ENCODE data around the gene ASTN1. TPM values are rescaled to one million over a fixed set of nuclear protein-coding genes. Genes with fewer than 3 reads are reported as not detected.
A peak's percentile ranks its signal among the peaks of the same experiment; 100 is the strongest.

Gene ASTN1
- total RNA-seq, 2 experiments from 2014 or later: not detected

GRCh38 chr1:176905648-176906047 is 258.9 kb downstream of the ASTN1 start:
- intact Hi-C loops (cut with micrococcal nuclease): no loop called here
- DNase-seq: no peak
- ChIA-PET POLR2A (no interaction called here), CTCF (no interaction called here)
- Mint-ChIP-seq H3K27me3 (peaks cover 3% of the 10 kb centered on the region), H3K9me3 (no peaks in the 10 kb centered on the region), H3K4me3 (no peak overlapping the region), H3K27ac (no peak overlapping the region), H3K36me3 (no peaks in the 10 kb centered on the region), H3K4me1 (ENCODE audit: low read depth) (no peaks in the 10 kb centered on the region)

DNA sequence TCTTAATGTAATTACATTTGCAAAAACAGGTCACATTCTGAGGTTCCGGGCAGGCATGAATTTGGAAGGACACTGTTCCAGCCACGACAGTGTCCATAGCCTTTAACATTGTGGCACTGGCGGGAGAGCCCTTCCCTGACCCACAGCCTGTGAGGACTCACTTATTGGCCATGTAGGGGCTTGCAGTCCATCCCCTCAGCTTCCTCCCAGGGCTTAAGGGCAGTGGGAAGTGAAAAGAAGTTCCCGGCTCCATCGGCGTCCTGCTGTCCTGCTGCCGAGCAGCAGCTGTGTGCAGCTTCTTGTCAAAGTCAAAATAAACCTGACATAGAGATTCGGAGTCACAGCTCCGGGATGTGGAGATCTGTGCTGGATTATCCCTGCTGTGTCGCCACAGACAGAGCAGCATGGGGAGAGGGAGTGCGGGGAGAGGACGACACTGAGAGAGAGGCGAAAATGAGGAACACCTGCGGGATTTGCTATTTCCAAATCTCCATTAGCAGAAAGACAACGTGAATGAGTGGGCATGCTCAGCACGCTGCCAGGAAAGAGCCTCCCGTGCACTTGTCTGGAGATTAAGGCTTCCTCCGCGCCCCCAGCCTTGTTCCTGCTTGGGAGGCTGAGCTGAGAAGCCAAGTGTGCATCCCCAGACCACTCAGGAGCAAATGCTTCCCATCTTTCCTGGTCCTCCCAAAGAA is 260.3 kb downstream of the ASTN1 start:
- CTCF ChIA-PET: no interaction called here
- H3K36me3 Mint-ChIP-seq: no peaks in the 10 kb centered on the region

GRCh38 chr1:176903474-176903873 is 261.0 kb downstream of the ASTN1 start:
- Mint-ChIP-seq H3K4me3 (no peak overlapping the region), H3K4me1 (ENCODE audit: low read depth) (no peaks in the 10 kb centered on the region), H3K36me3 (no peaks in the 10 kb centered on the region), H3K27ac (no peak overlapping the region), H3K27me3 (peaks cover 3% of the 10 kb centered on the region), H3K9me3 (no peaks in the 10 kb centered on the region)
- intact Hi-C loops (cut with micrococcal nuclease): no loop called here
- ChIA-PET CTCF (no interaction called here), POLR2A (no interaction called here)
- DNase-seq: no peak

More for the DNA sequence above, 260.3 kb downstream of the ASTN1 start:
- intact Hi-C loops (cut with micrococcal nuclease): no loop called here
- no peak overlapping the region for H3K27ac Mint-ChIP-seq
- DNase-seq: no peak
- H3K9me3 Mint-ChIP-seq: no peaks in the 10 kb centered on the region
- no peak overlapping the region for H3K4me3 Mint-ChIP-seq
- no peaks in the 10 kb centered on the region for H3K4me1 Mint-ChIP-seq (ENCODE audit: low read depth)
- POLR2A ChIA-PET: no interaction called here
- peaks cover 3% of the 10 kb centered on the region for H3K27me3 Mint-ChIP-seq

DNA sequence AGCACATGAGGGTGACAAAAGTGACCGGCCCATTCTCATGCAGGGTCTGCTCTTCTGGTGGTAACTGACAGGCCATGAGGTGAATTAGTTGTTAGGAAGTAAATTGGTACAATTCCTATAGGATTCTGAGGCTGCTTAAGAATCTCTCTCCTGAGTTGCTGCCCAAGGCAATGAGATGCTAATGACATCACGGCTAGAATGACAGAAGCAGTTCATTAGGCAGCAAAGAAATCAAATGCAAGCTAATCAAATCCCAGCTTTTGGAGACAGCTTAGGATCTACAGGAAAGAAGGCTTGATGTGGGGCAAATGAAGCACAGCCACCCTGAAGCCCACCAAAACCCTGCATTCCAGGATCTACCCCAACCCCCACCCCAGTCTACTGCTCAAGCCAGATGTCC is 265.2 kb downstream of the ASTN1 start:
- DNase-seq: no peak
- H3K27me3 Mint-ChIP-seq: peaks cover 6% of the 10 kb centered on the region
- no peaks in the 10 kb centered on the region for H3K9me3 Mint-ChIP-seq
- peaks cover 3% of the 10 kb centered on the region for H3K4me1 Mint-ChIP-seq (ENCODE audit: low read depth)
- no peak overlapping the region for H3K4me3 Mint-ChIP-seq
- no peak overlapping the region for H3K27ac Mint-ChIP-seq
- ChIA-PET CTCF (interaction anchor here (1.6 to 1.8 kb wide), 2 partner anchors 13 kb away, joined by 7 to 12 read pairs; no protein-coding TSS in a partner anchor), POLR2A (no interaction called here)
- intact Hi-C loops (cut with micrococcal nuclease): loop anchor here (5.0 kb wide), 1 partner anchor 283 kb away; no protein-coding TSS in a partner anchor
- H3K36me3 Mint-ChIP-seq: no peaks in the 10 kb centered on the region

DNA sequence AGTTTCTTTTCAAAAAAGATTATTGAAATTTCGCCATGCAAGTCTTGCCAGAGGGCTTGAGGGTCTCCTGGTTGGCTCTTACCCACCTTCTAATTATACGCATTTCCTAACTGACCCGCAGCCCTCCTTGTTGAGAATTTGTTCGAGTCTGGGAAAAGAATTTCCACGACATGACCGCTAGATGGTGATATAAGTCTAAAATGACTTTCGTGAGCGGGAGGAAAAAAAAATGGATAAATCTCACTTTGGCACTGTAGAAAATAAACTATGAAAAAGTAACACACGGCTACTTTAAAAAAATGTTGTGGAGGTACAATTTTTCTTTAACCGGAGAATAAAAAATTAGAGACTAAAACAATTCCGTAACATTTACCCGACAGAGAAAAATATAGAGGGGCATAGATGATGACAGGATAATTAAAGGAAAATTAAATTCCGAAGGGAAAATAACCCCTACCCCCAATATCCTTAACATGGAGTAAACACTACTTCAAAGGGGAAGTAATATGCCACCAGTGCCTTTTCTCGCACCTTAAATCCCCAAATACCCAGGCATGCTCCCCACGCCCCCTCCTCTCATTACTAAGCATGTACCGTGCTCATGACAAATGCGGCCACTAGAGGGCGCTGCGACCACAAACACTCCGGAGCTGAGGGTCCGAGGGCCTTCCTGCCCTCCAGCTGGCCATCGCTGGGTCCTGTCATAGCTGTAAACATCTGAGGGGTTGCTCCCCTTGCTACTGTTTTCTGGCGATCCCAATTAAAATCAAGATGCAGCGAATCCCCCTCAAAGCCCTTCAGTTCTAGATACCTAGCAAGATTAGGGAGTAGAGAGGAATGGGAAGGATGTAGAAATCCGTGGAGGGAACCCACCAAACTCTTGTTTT is 266.9 kb downstream of the ASTN1 start:
- ChIA-PET CTCF (interaction anchor here (0.6 to 1.8 kb wide), 7 partner anchors 10 to 1604 kb away, joined by 3 to 12 read pairs (median 4); no protein-coding TSS in a partner anchor), POLR2A (no interaction called here)
- Mint-ChIP-seq H3K27me3 (peaks cover 5% of the 10 kb centered on the region), H3K9me3 (no peaks in the 10 kb centered on the region), H3K4me1 (ENCODE audit: low read depth) (peaks cover 3% of the 10 kb centered on the region), H3K27ac (no peak overlapping the region), H3K4me3 (no peak overlapping the region), H3K36me3 (no peaks in the 10 kb centered on the region)
- DNase-seq: peak; percentile 51
- intact Hi-C loops (cut with micrococcal nuclease): loop anchor here (1.0 to 5.0 kb wide), 3 partner anchors 51 to 1049 kb away; no protein-coding TSS in a partner anchor

- intact Hi-C loops (cut with micrococcal nuclease): loop anchor here (2.0 to 5.0 kb wide), 2 partner anchors 53 to 286 kb away; no protein-coding TSS in a partner anchor
- ChIA-PET POLR2A (interaction anchor here (0.8 kb wide), 1 partner anchor 14 kb away, joined by 3 read pairs; no protein-coding TSS in a partner anchor), CTCF (interaction anchor here (1.1 to 1.8 kb wide), 2 partner anchors 10 to 201 kb away, joined by 4 to 6 read pairs; no protein-coding TSS in a partner anchor)
- peaks cover 5% of the 10 kb centered on the region for H3K27me3 Mint-ChIP-seq
- no peak overlapping the region for H3K4me3 Mint-ChIP-seq
- no peak overlapping the region for H3K27ac Mint-ChIP-seq
- no peak for DNase-seq
- H3K9me3 Mint-ChIP-seq: no peaks in the 10 kb centered on the region
- H3K4me1 Mint-ChIP-seq (ENCODE audit: low read depth): peaks cover 3% of the 10 kb centered on the region
- no peaks in the 10 kb centered on the region for H3K36me3 Mint-ChIP-seq
Observed at GRCh38 chr1:176896216-176896615, 268.3 kb downstream of the ASTN1 start.

- Mint-ChIP-seq H3K4me1 (ENCODE audit: low read depth) (peaks cover 3% of the 10 kb centered on the region), H3K4me3 (no peak overlapping the region), H3K36me3 (no peaks in the 10 kb centered on the region), H3K27me3 (peaks cover 7% of the 10 kb centered on the region), H3K27ac (no peak overlapping the region), H3K9me3 (no peaks in the 10 kb centered on the region)
- ChIA-PET CTCF (no interaction called here), POLR2A (no interaction called here)
- intact Hi-C loops (cut with micrococcal nuclease): no loop called here
- DNase-seq: no peak
Observed at GRCh38 chr1:176894450-176894849, 270.1 kb downstream of the ASTN1 start.

GRCh38 chr1:176893625-176894352 is 270.7 kb downstream of the ASTN1 start:
- intact Hi-C loops (cut with micrococcal nuclease): no loop called here
- no peak for DNase-seq
- Mint-ChIP-seq H3K4me1 (ENCODE audit: low read depth) (peaks cover 3% of the 10 kb centered on the region), H3K36me3 (no peaks in the 10 kb centered on the region), H3K27me3 (peaks cover 7% of the 10 kb centered on the region), H3K27ac (no peak overlapping the region), H3K4me3 (no peak overlapping the region), H3K9me3 (no peaks in the 10 kb centered on the region)
- POLR2A ChIA-PET: no interaction called here
- CTCF ChIA-PET: no interaction called here

GRCh38 chr1:176888471-176889032 is 276.0 kb downstream of the ASTN1 start:
- H3K9me3 Mint-ChIP-seq: no peaks in the 10 kb centered on the region
- H3K4me3 Mint-ChIP-seq: no peak overlapping the region
- intact Hi-C loops (cut with micrococcal nuclease): no loop called here
- ChIA-PET POLR2A (no interaction called here), CTCF (no interaction called here)
- H3K27me3 Mint-ChIP-seq: peaks cover 4% of the 10 kb centered on the region
- H3K27ac Mint-ChIP-seq: no peak overlapping the region
- H3K36me3 Mint-ChIP-seq: no peaks in the 10 kb centered on the region
- no peak for DNase-seq
- no peaks in the 10 kb centered on the region for H3K4me1 Mint-ChIP-seq (ENCODE audit: low read depth)

DNA sequence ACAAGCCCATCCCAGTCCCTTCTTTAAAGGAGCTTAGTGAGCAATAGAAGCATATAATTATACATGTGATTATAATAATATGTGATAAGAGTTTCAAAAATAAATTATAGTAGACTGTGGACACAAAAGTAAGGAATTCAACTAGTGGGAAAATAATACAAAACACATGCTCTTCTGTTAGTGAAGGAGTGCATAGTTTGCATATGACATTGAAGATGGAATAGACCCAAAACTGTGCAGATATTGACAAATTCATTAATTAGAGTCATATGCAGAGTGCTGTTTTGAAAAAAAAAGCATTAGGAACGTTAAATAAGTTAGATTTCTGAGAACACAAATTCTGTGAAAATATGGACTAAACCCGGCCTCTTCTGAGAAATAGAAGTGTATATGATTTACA is 278.8 kb downstream of the ASTN1 start:
- intact Hi-C loops (cut with micrococcal nuclease): no loop called here
- DNase-seq: no peak
- ChIA-PET POLR2A (no interaction called here), CTCF (interaction anchor here (1.4 to 1.5 kb wide), 2 partner anchors 10 to 13 kb away, joined by 6 to 7 read pairs; no protein-coding TSS in a partner anchor)
- no peaks in the 10 kb centered on the region for H3K9me3 Mint-ChIP-seq
- H3K36me3 Mint-ChIP-seq: no peaks in the 10 kb centered on the region
- no peak overlapping the region for H3K27ac Mint-ChIP-seq
- peaks cover 4% of the 10 kb centered on the region for H3K27me3 Mint-ChIP-seq
- H3K4me3 Mint-ChIP-seq: no peak overlapping the region
- no peaks in the 10 kb centered on the region for H3K4me1 Mint-ChIP-seq (ENCODE audit: low read depth)

- ChIA-PET POLR2A (no interaction called here), CTCF (interaction anchor here (1.4 kb wide), 1 partner anchor 13 kb away, joined by 7 read pairs; no protein-coding TSS in a partner anchor)
- no peak for DNase-seq
- Mint-ChIP-seq H3K4me3 (no peak overlapping the region), H3K27ac (no peak overlapping the region), H3K9me3 (no peaks in the 10 kb centered on the region), H3K36me3 (no peaks in the 10 kb centered on the region), H3K27me3 (peaks cover 4% of the 10 kb centered on the region), H3K4me1 (ENCODE audit: low read depth) (no peaks in the 10 kb centered on the region)
- intact Hi-C loops (cut with micrococcal nuclease): no loop called here
Observed at GRCh38 chr1:176885341-176885740, 279.2 kb downstream of the ASTN1 start.

- no peaks in the 10 kb centered on the region for H3K4me1 Mint-ChIP-seq (ENCODE audit: low read depth)
- intact Hi-C loops (cut with micrococcal nuclease): no loop called here
- CTCF ChIA-PET: no interaction called here
- H3K36me3 Mint-ChIP-seq: no peaks in the 10 kb centered on the region
- H3K27ac Mint-ChIP-seq: no peak overlapping the region
- no peaks in the 10 kb centered on the region for H3K9me3 Mint-ChIP-seq
- H3K27me3 Mint-ChIP-seq: peaks cover 4% of the 10 kb centered on the region
- no peak for DNase-seq
- POLR2A ChIA-PET: no interaction called here
- H3K4me3 Mint-ChIP-seq: no peak overlapping the region
Observed at GRCh38 chr1:176884911-176885310, 279.6 kb downstream of the ASTN1 start.
